Loucy (cell line): ENCODE measurements around the gene PDE4D.

ENCODE experiments used
- H2AFZ ChIP-seq: fragments of 200-600 bp; sonication (generic); 2 replicates; pipeline ENCODE4 v1.6.0; 2016; ENCODE audit warnings: antibody characterized with exemption, mild to moderate bottlenecking, low read length, moderate library complexity
- H3F3A ChIP-seq: fragments of 200-600 bp; 2 replicates; pipeline ENCODE4 v1.6.0; 2016; ENCODE audit warnings: antibody characterized with exemption, low read depth, mild to moderate bottlenecking
- H3K27me3 ChIP-seq: fragments of 200-600 bp; sonication (generic); 2 replicates; pipeline ENCODE4 v1.6.1; 2014; ENCODE audit warnings: low read length, mild to moderate bottlenecking; ENCODE audit not compliant: insufficient read depth, poor library complexity, severe bottlenecking
- H3K36me3 ChIP-seq: fragments of 200-600 bp; sonication (generic); 2 replicates; pipeline ENCODE4 v1.6.1; 2016; ENCODE audit warnings: low read length; ENCODE audit not compliant: insufficient read depth
- H3K4me1 ChIP-seq: fragments of 200-600 bp; sonication (generic); 2 replicates; pipeline ENCODE4 v1.5.1; 2014; ENCODE audit warnings: low read length, mild to moderate bottlenecking; ENCODE audit not compliant: insufficient read depth, poor library complexity, severe bottlenecking
- H3K4me2 ChIP-seq: fragments of 200-600 bp; sonication (generic); 2 replicates; pipeline ENCODE4 v1.6.0; 2014; ENCODE audit warnings: antibody characterized with exemption, low read length, low read depth, mild to moderate bottlenecking; ENCODE audit not compliant: poor library complexity, severe bottlenecking
- H3K4me3 ChIP-seq: fragments of 200-600 bp; sonication (generic); 2 replicates; pipeline ENCODE4 v1.5.1; 2014; ENCODE audit warnings: low read length, mild to moderate bottlenecking, mixed read lengths; ENCODE audit not compliant: poor library complexity, severe bottlenecking
- H3K79me2 ChIP-seq: fragments of 200-600 bp; sonication (generic); 2 replicates; pipeline ENCODE4 v1.6.1; 2014; ENCODE audit warnings: low read length; ENCODE audit not compliant: insufficient read depth
- H3K9ac ChIP-seq: fragments of 200-600 bp; sonication (generic); 2 replicates; pipeline ENCODE4 v1.6.0; 2014; ENCODE audit warnings: mild to moderate bottlenecking, low read depth, low read length, moderate library complexity; ENCODE audit not compliant: poor library complexity, severe bottlenecking
- H3K9me2 ChIP-seq: fragments of 200-600 bp; sonication (generic); replicated peaks from 2 replicates; pipeline ENCODE4 v1.6.1; 2016; ENCODE audit warnings: low read depth, low read length, mixed read lengths
- H3K9me3 ChIP-seq: fragments of 200-600 bp; sonication (generic); 2 replicates; pipeline ENCODE4 v1.6.1; 2014; ENCODE audit warnings: mild to moderate bottlenecking, antibody characterized with exemption, low read length, low read depth; ENCODE audit not compliant: insufficient read depth
- H4K20me1 ChIP-seq: fragments of 200-600 bp; sonication (generic); 2 replicates; pipeline ENCODE4 v1.6.0; 2014; ENCODE audit warnings: antibody characterized with exemption, low read length, mild to moderate bottlenecking; ENCODE audit not compliant: insufficient read depth, poor library complexity, severe bottlenecking
- CTCF ChIP-seq: fragments of 200-600 bp; sonication (generic); conservative IDR thresholded peaks from 2 replicates; pipeline ENCODE4 v1.5.1; 2014; ENCODE audit warnings: mild to moderate bottlenecking, antibody characterized with exemption, low read length
- EZH2phosphoT487 ChIP-seq: fragments of 200-600 bp; IDR thresholded peaks from 2 replicates; pipeline ENCODE4 v1.6.1; 2018; ENCODE audit warnings: antibody characterized with exemption, mild to moderate bottlenecking, moderate library complexity, borderline replicate concordance

The PDE4D gene

GRCh38 chr5:59485107-59485506 is 408.4 kb downstream of the PDE4D start:
- no peaks in the 10 kb centered on the region for H3K4me1 ChIP-seq
- H3K9me2 ChIP-seq, result no peaks in the 10 kb centered on the region
- H3F3A ChIP-seq, result no peaks in the 10 kb centered on the region
- no peaks in the 10 kb centered on the region for H4K20me1 ChIP-seq
- no peaks in the 10 kb centered on the region for H3K27me3 ChIP-seq
- no peak overlapping the region for H3K9ac ChIP-seq
- H3K4me3 ChIP-seq, result no peak overlapping the region
- H3K36me3 ChIP-seq, result no peaks in the 10 kb centered on the region
- no peaks in the 10 kb centered on the region for H3K79me2 ChIP-seq
- TF ChIP-seq CTCF (no peak), EZH2phosphoT487 (no peak)
- no peak overlapping the region for H2AFZ ChIP-seq
- H3K4me2 ChIP-seq, result no peak overlapping the region
- no peaks in the 10 kb centered on the region for H3K9me3 ChIP-seq

- H3K36me3 ChIP-seq, result no peaks in the 10 kb centered on the region
- TF ChIP-seq EZH2phosphoT487, result no peak
- TF ChIP-seq CTCF, result no peak
- H3K4me3 ChIP-seq, result no peak overlapping the region
- H4K20me1 ChIP-seq, result no peaks in the 10 kb centered on the region
- no peak overlapping the region for H3K4me2 ChIP-seq
- no peaks in the 10 kb centered on the region for H3K9me3 ChIP-seq
- H3F3A ChIP-seq, result no peaks in the 10 kb centered on the region
- H2AFZ ChIP-seq, result no peak overlapping the region
- H3K9ac ChIP-seq, result no peak overlapping the region
- H3K79me2 ChIP-seq, result no peaks in the 10 kb centered on the region
- no peaks in the 10 kb centered on the region for H3K27me3 ChIP-seq
- H3K4me1 ChIP-seq, result no peaks in the 10 kb centered on the region
- H3K9me2 ChIP-seq, result no peaks in the 10 kb centered on the region
Observed at GRCh38 chr5:59484618-59485017, 408.9 kb downstream of the PDE4D start.

- no peak overlapping the region for H3K4me2 ChIP-seq
- TF ChIP-seq EZH2phosphoT487 (no peak), CTCF (no peak)
- no peaks in the 10 kb centered on the region for H3K9me3 ChIP-seq
- no peaks in the 10 kb centered on the region for H3K27me3 ChIP-seq
- no peaks in the 10 kb centered on the region for H3K4me1 ChIP-seq
- H3K36me3 ChIP-seq, result no peaks in the 10 kb centered on the region
- H3F3A ChIP-seq, result no peaks in the 10 kb centered on the region
- H3K9ac ChIP-seq, result no peak overlapping the region
- H3K79me2 ChIP-seq, result no peaks in the 10 kb centered on the region
- H3K4me3 ChIP-seq, result no peak overlapping the region
- no peak overlapping the region for H2AFZ ChIP-seq
- H4K20me1 ChIP-seq, result no peaks in the 10 kb centered on the region
- H3K9me2 ChIP-seq, result no peaks in the 10 kb centered on the region
Observed at GRCh38 chr5:59483971-59484472, 409.5 kb downstream of the PDE4D start.
